GM19328 (cell line): Measurements from ENCODE around the gene GPR171.

Source experiments
- ATAC-seq: cut with Tn5 transposase; IDR thresholded peaks from one replicate; pipeline ENCODE4 v1.9.1; 2021; ENCODE audit warnings: mild to moderate bottlenecking, moderate library complexity; ENCODE audit not compliant: unreplicated experiment

GPR171 gene

GRCh38 chr3:151182349-151183079, 20.5 kb downstream of the GPR171 start:
- ATAC-seq: no peak

- ATAC-seq: no peak
Observed at GRCh38 chr3:151178208-151178845, 24.7 kb downstream of the GPR171 start.

DNA sequence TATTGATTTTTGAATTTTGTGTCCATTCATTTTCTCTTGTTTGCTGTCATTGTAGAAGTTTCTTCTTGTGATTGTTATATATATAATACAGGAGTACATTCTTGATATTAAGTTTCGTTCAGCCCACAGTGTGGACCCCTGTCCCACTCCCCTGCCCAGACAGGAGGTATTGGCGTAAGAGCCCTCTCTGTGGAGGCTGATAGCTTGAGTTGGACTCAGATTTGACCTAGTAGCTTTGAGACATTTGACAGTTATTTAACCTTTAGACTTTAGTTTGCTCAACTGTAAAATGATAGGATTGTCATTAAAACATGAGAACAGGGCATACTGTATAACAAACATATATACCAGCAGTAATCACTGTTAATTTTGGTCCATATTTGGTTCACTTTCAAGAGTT, 27.1 kb downstream of the GPR171 start:
- no peak for ATAC-seq

DNA sequence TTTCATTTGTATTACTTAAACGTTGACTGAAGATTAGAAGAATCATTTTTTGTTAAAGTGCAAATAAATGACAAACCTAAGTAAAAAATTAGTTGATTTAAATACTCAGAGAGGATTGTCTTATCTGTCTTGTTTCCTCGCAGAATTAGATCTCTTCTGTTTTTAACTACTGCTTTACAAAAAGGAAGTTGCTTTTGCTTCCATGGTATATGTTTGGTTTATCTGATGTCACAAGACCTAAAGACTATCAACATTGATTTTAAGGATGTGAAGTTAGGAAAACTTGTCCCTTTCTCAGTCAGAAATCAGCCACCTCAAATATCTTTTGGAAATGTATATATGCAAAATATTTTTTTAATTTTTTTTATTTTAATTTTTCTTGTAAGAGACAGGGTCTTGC, 28.7 kb downstream of the GPR171 start:
- no peak for ATAC-seq

DNA sequence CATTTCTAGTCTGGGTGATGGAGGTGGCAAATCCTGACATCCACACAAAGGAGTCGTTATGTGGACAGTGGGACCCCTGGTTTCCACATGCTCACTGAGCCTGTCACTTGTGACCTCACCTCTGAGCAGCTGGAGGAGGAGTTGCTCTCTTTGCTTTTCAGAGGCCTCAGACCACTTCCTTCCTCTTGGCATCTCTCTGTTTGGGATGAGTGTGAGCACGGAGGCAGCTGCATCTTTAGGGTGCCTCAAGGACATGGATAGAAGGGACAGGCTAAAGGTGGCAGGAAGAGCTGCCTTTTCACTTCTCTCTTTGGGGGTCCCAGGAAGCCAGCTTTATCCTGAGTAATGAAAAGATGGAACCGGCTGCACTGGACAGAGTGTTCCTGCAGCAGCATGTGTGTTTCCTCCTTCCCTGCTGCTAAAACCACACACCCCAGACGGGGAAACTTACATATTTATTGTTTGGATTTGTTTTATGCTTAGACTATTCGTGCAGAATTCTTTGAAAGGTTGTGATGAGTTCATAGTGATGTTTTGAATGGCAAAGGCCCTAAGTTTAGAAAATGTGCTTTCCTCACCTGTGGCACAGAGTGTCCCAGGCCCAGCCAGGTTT, 31.8 kb downstream of the GPR171 start:
- ATAC-seq: peak; percentile 45

DNA sequence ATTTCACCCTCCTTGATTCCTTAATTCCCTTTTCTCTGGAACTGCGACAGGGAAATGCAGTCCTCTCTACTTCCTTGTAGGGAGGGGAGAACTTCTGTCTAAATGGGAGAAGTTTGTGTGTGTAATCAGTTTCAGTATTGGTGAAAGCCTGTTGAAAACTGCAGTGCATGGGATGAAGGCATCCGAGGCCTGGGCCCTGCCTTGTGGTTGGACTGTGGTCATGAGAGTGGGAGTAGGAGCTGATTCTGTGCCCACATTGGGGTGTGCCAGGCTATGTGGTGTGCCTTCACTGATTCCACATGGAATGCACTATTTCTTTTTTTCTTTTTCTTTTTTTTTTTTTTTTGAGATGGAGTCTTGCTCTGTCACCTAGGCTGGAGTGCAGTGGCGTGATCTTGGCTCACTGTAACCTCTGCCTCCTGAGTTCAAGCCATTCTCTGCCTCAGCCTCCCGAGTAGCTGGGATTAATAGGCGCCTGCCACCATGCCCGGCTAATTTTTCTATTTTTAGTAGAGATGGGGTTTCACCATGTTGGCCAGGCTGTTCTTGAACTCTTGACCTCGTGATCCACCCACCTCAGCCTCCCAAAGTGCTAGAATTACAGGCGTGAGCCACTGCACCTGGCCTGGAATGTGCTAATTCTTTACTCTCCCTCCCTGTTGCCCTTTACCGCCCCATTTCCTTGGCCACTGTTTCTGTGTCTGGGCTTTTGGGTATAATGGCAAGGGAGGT, 32.9 kb downstream of the GPR171 start:
- ATAC-seq: peak; percentile 37

DNA sequence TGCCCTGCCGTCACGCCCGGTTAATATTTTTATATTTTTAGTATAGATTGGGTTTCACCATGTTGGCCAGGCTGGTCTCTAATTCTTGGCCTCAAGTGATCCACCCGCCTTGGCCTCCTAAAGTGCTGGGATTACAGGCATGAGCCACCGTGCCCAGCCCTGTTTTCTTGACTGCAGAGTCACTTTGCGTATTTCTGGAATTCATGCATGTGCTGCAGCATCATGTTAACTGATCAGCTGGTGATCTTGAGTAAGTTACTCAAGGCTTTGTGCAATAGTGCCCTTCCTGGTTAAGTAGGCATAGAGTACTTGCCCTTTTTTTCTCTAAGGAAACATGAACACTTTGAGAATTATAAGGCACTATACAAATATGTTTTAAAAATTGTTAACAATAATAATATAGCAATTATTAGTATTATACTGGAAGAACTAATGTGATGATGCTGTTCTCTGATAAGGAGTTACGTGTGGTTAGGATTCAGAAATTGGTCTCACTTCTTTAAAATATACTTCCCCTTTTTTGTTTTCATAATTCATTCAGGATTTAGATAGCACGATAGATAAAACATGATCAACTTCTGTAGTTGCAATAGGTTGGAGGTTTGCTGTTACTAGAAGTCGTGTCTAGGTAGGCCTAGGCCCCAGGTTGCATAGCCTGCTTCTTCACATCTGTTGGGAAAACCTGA, 33.6 kb downstream of the GPR171 start:
- ATAC-seq: peak; percentile 39

- peak; percentile 44 for ATAC-seq
Observed at GRCh38 chr3:151168269-151169094, 34.5 kb downstream of the GPR171 start.

DNA sequence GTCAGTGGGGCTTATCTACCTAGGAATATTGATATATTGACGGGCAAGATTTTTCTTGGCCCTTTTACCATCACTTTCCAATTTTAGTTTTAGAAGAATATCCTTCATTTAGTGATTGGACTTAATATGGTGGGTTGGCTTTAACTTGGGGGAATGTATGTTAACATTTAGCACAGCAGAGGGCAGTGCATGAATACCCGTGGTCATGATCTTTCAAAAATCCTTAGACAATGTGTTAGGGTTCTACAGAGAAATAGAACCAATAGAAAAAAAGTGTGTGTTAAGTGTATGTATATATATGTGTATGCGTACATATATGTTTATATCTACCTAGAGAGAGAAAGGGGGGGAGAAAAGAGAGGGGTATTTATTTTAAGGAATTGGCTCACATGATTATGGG, 36.9 kb downstream of the GPR171 start:
- ATAC-seq: no peak

DNA sequence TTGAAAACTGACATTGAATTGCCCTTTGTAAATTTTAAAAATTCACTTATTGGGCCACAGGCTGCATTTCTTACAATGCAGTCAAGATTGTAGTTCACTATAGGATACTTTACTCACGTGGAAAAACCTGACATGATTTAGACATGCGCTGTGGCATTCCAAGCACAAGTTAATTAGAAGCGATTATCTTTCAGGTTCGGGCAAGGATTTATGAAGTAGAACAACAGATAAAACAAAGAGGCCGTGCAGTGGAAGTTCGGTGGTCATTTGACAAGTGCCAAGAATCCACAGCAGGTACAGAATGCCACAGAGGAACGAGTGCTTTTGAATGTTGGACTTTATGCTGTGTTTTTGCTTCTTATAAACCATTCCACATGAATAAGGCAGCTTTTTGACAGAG, 37.8 kb downstream of the GPR171 start:
- no peak for ATAC-seq

DNA sequence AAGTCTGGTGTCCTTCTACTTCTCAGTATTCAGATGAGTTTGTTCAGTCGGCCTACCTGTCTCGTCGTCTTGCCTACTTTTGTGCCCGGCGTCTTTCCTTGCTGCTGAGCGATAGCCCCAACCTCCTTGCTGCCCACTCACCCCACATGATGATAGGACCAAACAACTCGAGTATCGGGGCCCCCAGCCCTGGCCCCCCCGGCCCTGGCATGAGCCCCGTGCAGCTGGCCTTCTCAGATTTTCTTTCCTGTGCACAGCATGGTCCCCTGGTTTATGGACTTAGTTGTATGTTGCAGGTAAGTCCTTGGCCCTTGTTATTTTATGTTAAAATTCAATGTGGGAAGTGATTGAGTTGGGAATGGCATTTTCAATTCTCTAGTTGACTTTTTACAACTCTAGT, 43.2 kb downstream of the GPR171 start:
- no peak for ATAC-seq

DNA sequence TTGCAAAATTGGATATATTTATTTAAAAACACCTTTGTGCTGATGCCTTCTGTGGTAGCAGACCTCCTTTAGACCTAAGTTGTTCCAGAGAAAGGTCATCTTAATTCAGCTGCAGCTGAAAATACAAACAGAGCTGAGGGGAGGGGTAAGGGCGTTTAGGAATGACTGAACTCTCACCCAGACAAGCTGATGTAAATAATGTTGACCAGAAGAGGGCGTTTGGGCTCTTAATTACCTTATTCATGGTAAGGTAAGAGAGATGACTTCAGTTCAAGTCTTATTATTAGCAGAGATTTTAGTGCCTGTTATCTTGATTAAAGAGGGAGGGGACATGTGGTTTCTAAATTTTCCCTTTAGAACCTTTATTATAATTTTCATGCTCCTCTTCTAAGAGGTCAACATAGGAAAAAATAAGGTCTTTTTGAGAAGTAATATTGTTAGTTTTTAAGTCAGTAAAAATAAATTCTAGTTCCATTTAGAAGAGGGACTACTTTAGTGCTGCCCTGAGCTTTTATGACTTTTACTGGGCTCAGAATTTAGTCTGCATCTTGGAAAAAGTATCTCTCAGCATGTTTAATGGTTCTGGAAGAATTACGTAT, 46.3 kb downstream of the GPR171 start:
- ATAC-seq: peak; percentile 90

GRCh38 chr3:151155409-151156128, 47.4 kb downstream of the GPR171 start:
- no peak for ATAC-seq

DNA sequence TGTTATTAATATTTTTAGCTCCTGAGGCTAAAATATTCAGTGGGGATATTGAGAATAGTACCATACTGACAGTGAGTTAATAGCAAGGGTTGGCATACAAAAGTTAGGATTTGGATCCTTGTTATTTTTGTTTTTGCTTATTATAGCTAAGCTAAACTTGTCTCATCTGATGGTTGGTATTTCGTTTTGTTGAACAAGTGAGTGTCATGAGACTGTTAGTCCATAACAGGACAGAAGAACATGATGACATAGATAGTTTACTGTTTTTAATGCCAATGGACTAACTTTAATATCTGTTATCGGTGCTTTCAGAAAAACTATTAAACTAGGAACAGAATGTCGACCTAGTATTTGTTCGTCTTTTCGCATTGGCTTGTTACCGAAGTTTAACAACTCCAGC, 48.5 kb downstream of the GPR171 start:
- no peak for ATAC-seq

- no peak for ATAC-seq
Observed at GRCh38 chr3:151152455-151153079, 50.4 kb downstream of the GPR171 start.
